Dedifferentiated amniotic fluid mesenchymal stem cell (primary cell): ENCODE data around the gene ZC3H13.

ENCODE experiments used
- DNase-seq: peaks from one replicate; pipeline ENCODE4 v3.0.0-alpha.2; 2016; ENCODE audit errors: extremely low spot score

ZC3H13 gene

GRCh38 chr13:46063292-46063691, 10.7 kb upstream of the ZC3H13 start:
- no peak for DNase-seq

- no peak for DNase-seq
Measured at GRCh38 chr13:46062185-46062584, 9.6 kb upstream of the ZC3H13 start.

DNA sequence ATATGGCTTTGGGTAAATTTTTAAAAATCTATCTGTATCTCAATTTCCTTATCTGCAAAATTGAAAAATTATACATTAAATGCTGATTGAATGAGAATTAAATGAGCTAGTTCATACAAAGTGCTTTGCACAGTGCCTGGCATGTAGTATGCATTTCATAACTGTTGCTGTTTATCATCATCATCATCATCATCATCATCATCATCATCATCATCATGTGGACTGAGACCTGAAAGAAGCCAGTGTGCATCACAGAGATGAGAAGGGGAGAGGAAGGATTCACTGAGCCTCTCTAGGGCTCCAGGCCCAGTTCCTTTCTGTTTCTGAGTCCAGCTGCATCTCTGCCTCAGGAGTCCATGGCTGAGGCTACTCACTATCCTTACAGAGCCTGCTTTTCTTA, 6.9 kb upstream of the ZC3H13 start:
- DNase-seq, result no peak

GRCh38 chr13:46058268-46058667, 5.7 kb upstream of the ZC3H13 start:
- no peak for DNase-seq

GRCh38 chr13:46057256-46058015, 4.9 kb upstream of the ZC3H13 start:
- DNase-seq, result no peak

GRCh38 chr13:46053162-46054012, 841 bp upstream of the ZC3H13 start:
- DNase-seq, result no peak

- DNase-seq, result no peak
Measured at GRCh38 chr13:46051968-46052318, 603 bp downstream of the ZC3H13 start.

GRCh38 chr13:46050771-46051170, 1.8 kb downstream of the ZC3H13 start:
- no peak for DNase-seq

GRCh38 chr13:46045424-46045823, 7.1 kb downstream of the ZC3H13 start:
- DNase-seq, result no peak

- DNase-seq, result no peak
Measured at GRCh38 chr13:46043647-46044046, 8.9 kb downstream of the ZC3H13 start.

GRCh38 chr13:46041419-46041839, 11.1 kb downstream of the ZC3H13 start:
- DNase-seq, result peak; percentile 36

GRCh38 chr13:46040763-46041162, 11.8 kb downstream of the ZC3H13 start:
- no peak for DNase-seq

- peak; percentile 29 for DNase-seq
Measured at GRCh38 chr13:46039411-46040182, 12.9 kb downstream of the ZC3H13 start.

GRCh38 chr13:46038296-46038695, 14.2 kb downstream of the ZC3H13 start:
- DNase-seq, result no peak

GRCh38 chr13:46035066-46035465, 17.5 kb downstream of the ZC3H13 start:
- no peak for DNase-seq

DNA sequence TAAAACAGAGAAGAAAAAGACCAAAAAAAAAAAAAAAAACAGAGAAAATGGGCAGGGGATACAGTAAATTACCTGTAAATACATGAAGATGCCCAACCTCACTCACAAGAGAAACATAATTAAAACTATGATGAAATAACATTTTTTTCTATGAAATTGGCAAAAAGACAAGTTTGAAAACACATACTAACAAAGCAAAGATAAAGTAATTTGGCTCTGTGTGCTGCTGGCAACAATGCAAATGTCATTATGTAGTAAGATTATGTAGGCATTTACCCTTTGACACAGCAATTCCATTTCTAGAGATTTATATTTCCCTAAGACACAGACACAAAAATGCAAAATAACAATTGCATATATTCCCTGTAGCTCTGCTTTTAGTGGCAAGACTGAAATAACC, 20.2 kb downstream of the ZC3H13 start:
- DNase-seq, result no peak

DNA sequence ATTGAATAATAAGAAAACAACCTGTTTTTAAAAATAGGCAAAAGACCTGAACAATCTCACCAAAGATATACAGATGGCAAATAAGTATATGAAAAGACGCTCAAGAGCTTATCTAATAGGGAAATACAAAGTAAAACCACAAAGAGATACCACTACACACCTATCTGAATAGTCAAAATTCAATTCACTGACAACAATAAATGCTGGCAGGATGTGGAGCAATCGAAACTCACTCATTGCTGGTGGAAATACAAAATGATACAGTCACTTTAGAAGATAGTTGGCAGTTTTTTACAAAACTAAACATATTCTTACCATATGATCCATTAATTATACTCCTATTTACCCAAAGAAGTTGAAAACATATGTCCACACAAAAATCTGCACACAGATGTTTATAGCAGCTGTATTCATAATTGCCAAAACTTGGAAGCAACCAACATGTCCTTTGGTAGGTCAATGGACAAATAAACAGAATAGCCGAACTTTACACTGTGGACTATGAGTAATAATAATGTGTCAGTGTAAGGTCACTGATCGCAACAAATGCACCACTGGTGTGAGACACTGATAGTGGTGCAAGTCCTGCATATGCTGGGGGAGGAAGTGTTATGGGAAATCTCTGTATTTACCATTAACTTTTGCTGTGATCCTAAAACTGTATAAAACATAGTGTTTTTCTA, 20.8 kb downstream of the ZC3H13 start:
- DNase-seq, result no peak

GRCh38 chr13:46025157-46025556, 27.4 kb downstream of the ZC3H13 start:
- DNase-seq, result no peak

DNA sequence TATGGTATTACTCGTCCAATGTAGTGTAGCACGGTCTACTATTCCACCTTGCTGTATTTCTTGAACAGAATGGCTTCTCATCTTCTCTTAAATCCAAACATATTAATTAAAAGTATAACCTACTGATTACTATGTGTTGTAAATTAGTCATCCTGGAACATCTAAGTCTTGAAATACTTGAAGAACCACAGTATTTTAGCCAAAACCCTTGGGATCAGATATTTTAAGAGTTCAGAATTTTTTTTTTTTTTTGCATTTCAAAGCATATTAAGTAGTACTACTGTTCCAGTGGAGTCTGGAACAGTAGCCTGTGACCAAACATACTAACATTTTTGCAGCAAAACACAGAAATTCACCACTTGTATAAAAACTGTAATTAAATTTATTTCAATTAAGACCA, 30.1 kb downstream of the ZC3H13 start:
- DNase-seq, result no peak

DNA sequence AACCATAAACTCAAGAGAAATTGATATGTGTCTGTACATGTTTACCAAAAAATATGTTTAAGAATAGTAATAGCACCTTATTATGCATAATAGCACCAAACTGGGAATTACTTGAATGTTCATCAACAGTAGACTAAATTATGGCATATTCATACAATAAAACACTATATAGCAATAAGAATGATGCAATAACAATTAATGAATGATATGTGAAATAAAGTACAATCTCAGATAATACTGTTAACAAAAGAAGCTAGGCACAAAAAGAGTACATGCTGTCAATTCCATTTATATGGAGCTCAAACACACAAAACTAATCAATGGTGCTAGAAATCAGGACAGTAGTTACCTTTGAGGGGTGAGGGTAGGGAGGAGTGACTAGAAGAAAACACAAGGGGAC, 36.3 kb downstream of the ZC3H13 start:
- no peak for DNase-seq

GRCh38 chr13:46015366-46015765, 37.2 kb downstream of the ZC3H13 start:
- no peak for DNase-seq

GRCh38 chr13:46012404-46012803, 40.1 kb downstream of the ZC3H13 start:
- DNase-seq, result no peak
